Pancreas (tissue), 10 donors: ENCODE data around the gene USO1. TPM values are rescaled to one million over a fixed set of nuclear protein-coding genes. Genes with fewer than 3 reads are reported as not detected.

Experiments used
- ATAC-seq, 4 donors: fragments of 200-7000 bp; cut with Tn5 transposase; one replicate each; pipeline versions ENCODE4 v1.8.0 to v1.9.1; 2020; ENCODE audit warnings: mild to moderate bottlenecking in 4 of 4, moderate library complexity in 4 of 4
- DNase-seq, 6 donors: peaks; one replicate each; pipeline ENCODE4 v3.0.0-alpha.2; 2020
- FAIRE-seq: peaks from 2 replicates; lab custom pipeline; 2012; peaks lifted over from hg19 to GRCh38; lab: Jason Lieb, UNC
- H3K27ac ChIP-seq, 4 donors: fragments of 200-600 bp; sonication (generic); 1 replicate in 3 of 4; 2 replicates in 1 of 4; pipeline versions ENCODE4 v1.5.0 to v1.8.0; 2020
- H3K27me3 ChIP-seq, 4 donors: fragments of 200-600 bp; one replicate each; pipeline ENCODE4 v1.8.0; 2021
- H3K36me3 ChIP-seq, 3 donors: fragments of 200-600 bp; sonication (generic) in 1 of 3; one replicate each; pipeline versions ENCODE4 v1.5.0 to v1.8.0; 2020 to 2021
- H3K4me1 ChIP-seq, 3 donors: fragments of 200-600 bp; one replicate each; pipeline ENCODE4 v1.8.0; 2021
- H3K4me3 ChIP-seq, 4 donors: fragments of 200-600 bp; sonication (generic) in 2 of 4; one replicate each; pipeline versions ENCODE4 v1.5.0 to v1.8.0; 2020 to 2021
- H3K9me3 ChIP-seq, 4 donors: fragments of 200-600 bp; one replicate each; pipeline ENCODE4 v1.8.0; 2021
- CTCF ChIP-seq, 4 donors: fragments of 200-600 bp; sonication (generic) in 3 of 4; IDR thresholded peaks; one replicate each; pipeline versions ENCODE4 v1.5.0 to v1.8.0; 2021; ENCODE audit warnings: antibody characterized with exemption in 4 of 4
- WGBS, 2 donors: extraction: QIAGEN DNeasy Blood & Tissue Kit; methylation state at CpG; one replicate each; pipeline ENCODE4 v1.1.7; 2013; 5-methylcytosine and 5-hydroxymethylcytosine counted together
- intact Hi-C, 3 donors: fragments of 100-400 bp; cut with DNase I; formaldehyde crosslinking; loops; one replicate each; pipeline versions ENCODE4 v1.11.1 to v1.14.2; 2022
- polyA plus RNA-seq, 2 donors: library from polyadenylated mRNA; stranded (reverse); fragments of 200-250 nt; gene quantifications; one replicate each; pipeline ENCODE4 v1.2.3, GENCODE V29; 2013
- total RNA-seq, 6 donors: library from RNA; stranded (reverse); fragmentation: NEBNext Ultra II Directional in 4 of 6; extraction: Animal tissue kit (Norgen Biotek cat#: 25700) in 4 of 6; gene quantifications; one replicate each; pipeline versions ENCODE4 v1.2.1 to v1.2.4, GENCODE V29; 2021 to 2023
- donor health status: healthy with polysubstance abuse.
- donor health status: DM: no; HTN: no; CAD: no; lungs with moderate emphysema.
- donor health status: DM: no; HTN: no; CAD: no.
- donor health status: control.
- donor health status: control.
- donor health status: Bipolar disorder and iron deficiency.
- donor health status: DM: yes; HTN: yes; CAD: no.
- donor health status: DM: no; HTN: no; CAD: no.
- donor health status: DM: no; HTN: no; CAD: no.
- donor health status: DM: yes; HTN: yes; CAD: no.

USO1 gene
- total and polyA plus RNA-seq, 8 donors = 31.2 to 58.2 (median 51.4) TPM

- no peak for TF ChIP-seq CTCF (IDR thresholded peaks at IDR 0.05)
- no peak for DNase-seq
- WGBS, 2 donors = 6 to 18% methylated on average over 3 of the region's 3 CpGs
- no peak overlapping the region for H3K4me3 ChIP-seq
- H3K36me3 ChIP-seq = no peaks in the 10 kb centered on the region
- peak; percentile 22 to 66 (median 48) for ATAC-seq
- H3K27me3 ChIP-seq = no peaks in the 10 kb centered on the region
- no peak for FAIRE-seq
- H3K9me3 ChIP-seq = no peaks in the 10 kb centered on the region
- intact Hi-C loops = no loop called here
- H3K27ac ChIP-seq = peak overlapping the region in 2 of 4 donors; percentile 20 to 68
- peaks cover 19 to 30% (median 28%) of the 10 kb centered on the region in 3 donors for H3K4me1 ChIP-seq
Measured at GRCh38 chr4:75820676-75821075, 96.3 kb downstream of the USO1 start.

DNA sequence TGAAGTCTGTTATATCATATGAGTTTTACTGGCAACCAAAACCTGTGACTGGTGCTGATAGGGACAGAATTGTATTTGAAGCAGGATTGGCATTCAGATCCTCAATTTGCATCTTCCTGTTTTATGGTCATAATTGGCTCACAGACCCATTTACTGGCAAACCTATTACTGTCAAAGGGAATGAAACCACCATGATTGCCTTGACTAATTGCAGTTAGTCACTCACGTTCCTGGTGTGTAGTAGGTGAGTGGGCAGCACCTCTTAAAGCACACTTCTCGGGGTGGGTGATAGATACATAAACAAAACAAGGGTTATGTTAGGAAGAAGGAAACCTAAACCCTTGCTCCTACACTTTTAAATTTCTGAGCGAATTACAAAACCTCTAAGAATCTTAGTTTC, 96.8 kb downstream of the USO1 start:
- TF ChIP-seq CTCF (IDR thresholded peaks at IDR 0.05) = no peak
- H3K4me1 ChIP-seq = peaks cover 19 to 30% (median 28%) of the 10 kb centered on the region in 3 donors
- 79 to 82% methylated on average over 3 of the region's 3 CpGs for WGBS, 2 donors
- H3K36me3 ChIP-seq = no peaks in the 10 kb centered on the region
- no peaks in the 10 kb centered on the region for H3K9me3 ChIP-seq
- FAIRE-seq (no peak), DNase-seq (no peak), ATAC-seq (no peak)
- peak overlapping the region in 1 of 4 donors; percentile 20 for H3K27ac ChIP-seq
- H3K4me3 ChIP-seq = no peak overlapping the region
- intact Hi-C loops = no loop called here
- H3K27me3 ChIP-seq = no peaks in the 10 kb centered on the region

- 69 to 70% methylated on average over 5 of the region's 5 CpGs for WGBS, 2 donors
- no peaks in the 10 kb centered on the region for H3K36me3 ChIP-seq
- intact Hi-C loops = no loop called here
- DNase-seq = peak in 1 of 6 donors; percentile 26
- ATAC-seq = peak in 1 of 4 donors; percentile 38
- H3K4me3 ChIP-seq = no peak overlapping the region
- H3K4me1 ChIP-seq = peaks cover 19 to 30% (median 28%) of the 10 kb centered on the region in 3 donors
- no peak for FAIRE-seq
- no peak for TF ChIP-seq CTCF (IDR thresholded peaks at IDR 0.05)
- H3K27me3 ChIP-seq = no peaks in the 10 kb centered on the region
- H3K9me3 ChIP-seq = no peaks in the 10 kb centered on the region
- no peak overlapping the region for H3K27ac ChIP-seq
Measured at GRCh38 chr4:75821966-75822365, 97.6 kb downstream of the USO1 start.

DNA sequence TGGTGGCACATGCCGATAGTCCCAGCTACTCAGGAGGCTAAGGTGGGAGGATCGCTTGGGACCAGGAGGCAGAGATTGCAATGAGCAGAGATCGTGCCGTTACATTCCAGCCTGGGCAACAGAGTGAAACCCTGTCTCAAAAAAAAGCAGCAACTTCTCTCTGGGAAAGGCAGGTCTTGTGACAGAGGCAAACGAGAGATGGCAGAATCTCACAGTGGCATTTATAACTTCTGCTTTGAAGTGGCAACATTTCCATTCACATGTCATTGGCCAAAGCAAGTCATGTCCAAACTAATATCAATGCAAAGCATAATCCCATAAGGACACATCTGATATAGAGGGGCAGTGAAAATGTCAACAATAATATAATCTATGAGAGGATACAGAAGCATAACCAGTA, 98.0 kb downstream of the USO1 start:
- H3K36me3 ChIP-seq = no peaks in the 10 kb centered on the region
- peak in 1 of 4 donors; percentile 13 for ATAC-seq
- WGBS, 2 donors = 69 to 79% methylated on average over 5 of the region's 5 CpGs
- peaks cover 19 to 30% (median 28%) of the 10 kb centered on the region in 3 donors for H3K4me1 ChIP-seq
- H3K27ac ChIP-seq = no peak overlapping the region
- TF ChIP-seq CTCF (IDR thresholded peaks at IDR 0.05) = no peak
- no peaks in the 10 kb centered on the region for H3K27me3 ChIP-seq
- FAIRE-seq = no peak
- no peaks in the 10 kb centered on the region for H3K9me3 ChIP-seq
- no peak for DNase-seq
- intact Hi-C loops = no loop called here
- no peak overlapping the region for H3K4me3 ChIP-seq

GRCh38 chr4:75823812-75824211, 99.4 kb downstream of the USO1 start:
- Histone ChIP-seq H3K36me3 (no peaks in the 10 kb centered on the region), H3K4me3 (no peak overlapping the region), H3K9me3 (no peaks in the 10 kb centered on the region), H3K27me3 (no peaks in the 10 kb centered on the region), H3K4me1 (peaks cover 19 to 26% (median 23%) of the 10 kb centered on the region in 3 donors), H3K27ac (no peak overlapping the region)
- DNase-seq = no peak
- ATAC-seq = no peak
- FAIRE-seq = no peak
- intact Hi-C loops = no loop called here
- 12 to 15% methylated on average over 2 of the region's 2 CpGs for WGBS, 2 donors
- TF ChIP-seq CTCF (IDR thresholded peaks at IDR 0.05) = no peak
